Mesenchymal stem cell (in vitro differentiated cells and primary cell): Measurements from ENCODE around the gene NFIB.
A peak's percentile ranks its signal among the peaks of the same experiment; 100 is the strongest.

ENCODE experiments used
- DNase-seq: peaks from one replicate; pipeline ENCODE4 v3.0.0-alpha.2; 2013
- H2AFZ ChIP-seq: one replicate; pipeline ENCODE4 v1.6.1; 2013; ENCODE audit warnings: low read depth, mild to moderate bottlenecking, control low read depth, inconsistent platforms, low read length, moderate library complexity
- H2AK5ac ChIP-seq: 2 replicates; pipeline ENCODE4 v1.6.1; 2013; ENCODE audit warnings: low read length, moderate library complexity, mild to moderate bottlenecking, inconsistent platforms; ENCODE audit not compliant: severe bottlenecking
- H2BK120ac ChIP-seq: one replicate; pipeline ENCODE4 v1.6.1; 2013; ENCODE audit warnings: low read depth, mild to moderate bottlenecking, inconsistent platforms, low read length, moderate library complexity
- H2BK12ac ChIP-seq, 2 experiments: one replicate each; pipeline ENCODE4 v1.6.1; 2013; ENCODE audit warnings: inconsistent platforms in 2 of 2, low read length in 2 of 2, mild to moderate bottlenecking in 2 of 2, moderate library complexity in 2 of 2, control low read depth in 1 of 2
- H2BK15ac ChIP-seq: one replicate; pipeline ENCODE4 v1.6.1; 2013; ENCODE audit warnings: mild to moderate bottlenecking, low read depth, inconsistent platforms; ENCODE audit not compliant: poor library complexity, severe bottlenecking
- H2BK5ac ChIP-seq: 2 replicates; pipeline ENCODE4 v1.6.1; 2013; ENCODE audit warnings: low read depth, mild to moderate bottlenecking, low read length, control low read depth, inconsistent platforms; ENCODE audit not compliant: poor library complexity, severe bottlenecking
- H3K14ac ChIP-seq, 2 experiments: one replicate each; pipeline ENCODE4 v1.6.1; 2013; ENCODE audit warnings: inconsistent platforms in 2 of 2, low read length in 2 of 2, control low read depth in 1 of 2, mild to moderate bottlenecking in 1 of 2, moderate library complexity in 1 of 2
- H3K18ac ChIP-seq, 2 experiments: one replicate each; pipeline ENCODE4 v1.6.1; 2013; ENCODE audit warnings: inconsistent platforms in 2 of 2, low read length in 2 of 2, control low read depth in 1 of 2, low read depth in 1 of 2, mild to moderate bottlenecking in 1 of 2
- H3K23ac ChIP-seq, 2 experiments: one replicate each; pipeline ENCODE4 v1.6.1; 2013; ENCODE audit warnings: inconsistent platforms in 2 of 2, low read length in 2 of 2, mild to moderate bottlenecking in 2 of 2, moderate library complexity in 2 of 2, control low read depth in 1 of 2
- H3K27ac ChIP-seq: 2 replicates; pipeline ENCODE4 v1.5.1; 2013; ENCODE audit warnings: mild to moderate bottlenecking, moderate library complexity, low read length, control low read depth, inconsistent platforms; ENCODE audit not compliant: poor library complexity, severe bottlenecking
- H3K27me3 ChIP-seq, 2 experiments: 2 replicates each; pipeline versions ENCODE4 v1.6.1 to v1.7.0; 2013; ENCODE audit warnings: low read length in 2 of 2, mild to moderate bottlenecking in 2 of 2, moderate library complexity in 2 of 2, control low read depth in 1 of 2, inconsistent platforms in 1 of 2; ENCODE audit not compliant: control insufficient read depth in 1 of 2, insufficient read depth in 1 of 2
- H3K36me3 ChIP-seq, 2 experiments: 2 replicates each; pipeline versions ENCODE4 v1.6.1 to v1.7.0; 2013; ENCODE audit warnings: low read length in 2 of 2, control low read depth in 1 of 2, inconsistent platforms in 1 of 2, low read depth in 1 of 2, mild to moderate bottlenecking in 1 of 2; ENCODE audit not compliant: insufficient read depth in 2 of 2, control insufficient read depth in 1 of 2
- H3K4ac ChIP-seq, 2 experiments: one replicate each; pipeline ENCODE4 v1.6.1; 2013; ENCODE audit warnings: inconsistent platforms in 2 of 2, low read length in 2 of 2, mild to moderate bottlenecking in 2 of 2, moderate library complexity in 2 of 2, control low read depth in 1 of 2, low read depth in 1 of 2
- H3K4me1 ChIP-seq: 2 replicates; pipeline ENCODE4 v1.6.1; 2013; ENCODE audit warnings: low read depth, low read length, control low read depth; ENCODE audit not compliant: control insufficient read depth, insufficient read depth
- H3K4me2 ChIP-seq: 2 replicates; pipeline ENCODE4 v1.6.1; 2013; ENCODE audit warnings: low read length, mild to moderate bottlenecking, inconsistent platforms; ENCODE audit not compliant: poor library complexity, severe bottlenecking
- H3K4me3 ChIP-seq, 2 experiments: 2 replicates each; pipeline versions ENCODE4 v1.5.1 to v1.7.0; 2013; ENCODE audit warnings: low read length in 2 of 2, mild to moderate bottlenecking in 2 of 2, control low read depth in 1 of 2, low read depth in 1 of 2; ENCODE audit not compliant: insufficient read depth in 1 of 2
- H3K79me1 ChIP-seq: replicated peaks from 2 replicates; pipeline ENCODE4 v1.6.1; 2013; ENCODE audit warnings: mild to moderate bottlenecking, control low read depth, low read length, inconsistent platforms; ENCODE audit not compliant: poor library complexity, severe bottlenecking
- H3K9ac ChIP-seq: 2 replicates; pipeline ENCODE4 v1.7.0; 2013; ENCODE audit warnings: mild to moderate bottlenecking, low read length, moderate library complexity
- H3K9me3 ChIP-seq: 2 replicates; pipeline ENCODE4 v1.7.0; 2013; ENCODE audit warnings: mild to moderate bottlenecking, low read length; ENCODE audit not compliant: control insufficient read depth
- H4K8ac ChIP-seq: one replicate; pipeline ENCODE4 v1.6.1; 2013; ENCODE audit warnings: inconsistent platforms, mild to moderate bottlenecking, low read length, moderate library complexity
- H4K91ac ChIP-seq: one replicate; pipeline ENCODE4 v1.6.1; 2013; ENCODE audit warnings: mild to moderate bottlenecking, low read length, inconsistent platforms
- WGBS: methylation state at CpG from one replicate; pipeline ENCODE4 v1.1.7; 2013; ENCODE audit warnings: mixed read lengths; 5-methylcytosine and 5-hydroxymethylcytosine counted together

The NFIB gene

DNA sequence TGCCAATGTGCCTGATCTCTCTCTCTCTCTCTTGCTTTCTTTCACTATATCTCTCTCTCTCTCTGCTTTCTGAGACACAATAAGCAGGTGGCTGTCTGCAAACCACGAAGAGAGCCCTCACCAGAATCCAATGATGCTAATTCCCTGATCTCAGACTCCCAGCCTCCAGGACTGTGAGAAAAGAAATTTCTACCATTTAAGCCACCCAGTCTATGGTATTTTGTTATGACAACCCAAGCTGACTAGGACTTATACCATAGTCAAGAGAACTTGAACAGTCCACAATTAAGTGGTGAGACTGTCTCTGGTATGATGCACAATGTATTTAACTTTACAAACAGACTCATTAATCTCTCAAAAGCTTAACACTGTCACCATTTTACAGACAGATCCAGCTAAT, 67.0 kb downstream of the NFIB start:
- Histone ChIP-seq H2BK120ac (no peak overlapping the region), H2BK12ac (no peak overlapping the region), H3K27me3 (no peaks in the 10 kb centered on the region), H3K4me3 (no peak overlapping the region), H2AFZ (no peak overlapping the region), H3K4me2 (no peak overlapping the region), H3K9me3 (no peaks in the 10 kb centered on the region), H3K27ac (no peak overlapping the region), H2BK15ac (peak overlapping the region; percentile 45), H3K14ac (no peak overlapping the region), H3K18ac (no peak overlapping the region), H4K91ac (no peak overlapping the region), H3K23ac (no peak overlapping the region), H4K8ac (no peak overlapping the region), H3K9ac (no peak overlapping the region), H2AK5ac (peak overlapping the region; percentile 11), H3K4ac (no peak overlapping the region), H3K36me3 (no peaks in the 10 kb centered on the region), H3K79me1 (peaks cover 19% of the 10 kb centered on the region), H3K4me1 (peaks cover 10% of the 10 kb centered on the region), H2BK5ac (no peak overlapping the region)
- WGBS = 88% methylated on average over 1 of the region's 1 CpG
- peak; percentile 22 for DNase-seq

GRCh38 chr9:14245901-14246525, 67.9 kb downstream of the NFIB start:
- WGBS = 33% methylated on average over 3 of the region's 3 CpGs
- no peak overlapping the region for H4K91ac ChIP-seq

GRCh38 chr9:14243514-14244042, 70.4 kb downstream of the NFIB start:
- Histone ChIP-seq H4K8ac (no peak overlapping the region), H2AFZ (no peak overlapping the region), H3K27me3 (no peaks in the 10 kb centered on the region), H2BK120ac (no peak overlapping the region), H3K9me3 (no peaks in the 10 kb centered on the region), H3K27ac (no peak overlapping the region), H3K4me1 (peaks cover 7% of the 10 kb centered on the region), H2BK15ac (no peak overlapping the region), H2BK12ac (peak overlapping the region in 1 of 2 experiments; percentile 49), H3K36me3 (no peaks in the 10 kb centered on the region), H3K79me1 (peaks cover 23% of the 10 kb centered on the region), H4K91ac (no peak overlapping the region), H3K18ac (no peak overlapping the region), H3K4me3 (no peak overlapping the region), H3K9ac (no peak overlapping the region), H2BK5ac (no peak overlapping the region), H3K14ac (peak overlapping the region in 1 of 2 experiments; percentile 58), H3K4ac (no peak overlapping the region), H3K23ac (no peak overlapping the region), H3K4me2 (no peak overlapping the region), H2AK5ac (peak overlapping the region; percentile 29)
- no peak for DNase-seq
- 87% methylated on average over 5 of the region's 5 CpGs for WGBS

More at GRCh38 chr9:14245901-14246525, 67.9 kb downstream of the NFIB start:
- no peak overlapping the region for H2BK15ac ChIP-seq
- H2BK12ac ChIP-seq = peak overlapping the region in 1 of 2 experiments; percentile 77
- peak; percentile 49 for DNase-seq
- peaks cover 20% of the 10 kb centered on the region for H3K79me1 ChIP-seq
- H3K36me3 ChIP-seq = no peaks in the 10 kb centered on the region
- peak overlapping the region; percentile 53 for H3K27ac ChIP-seq
- H3K9ac ChIP-seq = no peak overlapping the region
- no peaks in the 10 kb centered on the region for H3K27me3 ChIP-seq
- H3K14ac ChIP-seq = no peak overlapping the region
- H4K8ac ChIP-seq = no peak overlapping the region
- H3K4ac ChIP-seq = no peak overlapping the region
- no peak overlapping the region for H2BK5ac ChIP-seq
- H3K4me2 ChIP-seq = no peak overlapping the region
- H3K4me1 ChIP-seq = peaks cover 7% of the 10 kb centered on the region
- peak overlapping the region; percentile 90 for H2AK5ac ChIP-seq
- no peak overlapping the region for H3K4me3 ChIP-seq
- no peaks in the 10 kb centered on the region for H3K9me3 ChIP-seq
- no peak overlapping the region for H2BK120ac ChIP-seq
- no peak overlapping the region for H2AFZ ChIP-seq
- H3K18ac ChIP-seq = peak overlapping the region in 1 of 2 experiments; percentile 72
- no peak overlapping the region for H3K23ac ChIP-seq

GRCh38 chr9:14242150-14242805, 71.7 kb downstream of the NFIB start:
- Histone ChIP-seq H3K4me3 (no peak overlapping the region), H2AK5ac (no peak overlapping the region), H3K18ac (no peak overlapping the region), H4K8ac (no peak overlapping the region), H3K14ac (no peak overlapping the region), H3K79me1 (peaks cover 16% of the 10 kb centered on the region), H3K9ac (no peak overlapping the region), H2BK5ac (no peak overlapping the region), H2BK15ac (no peak overlapping the region), H3K36me3 (no peaks in the 10 kb centered on the region), H3K23ac (no peak overlapping the region), H2BK120ac (no peak overlapping the region), H3K9me3 (no peaks in the 10 kb centered on the region), H4K91ac (no peak overlapping the region), H2BK12ac (no peak overlapping the region), H3K4ac (no peak overlapping the region), H3K27ac (no peak overlapping the region), H2AFZ (no peak overlapping the region), H3K4me1 (peaks cover 9% of the 10 kb centered on the region), H3K27me3 (no peaks in the 10 kb centered on the region), H3K4me2 (no peak overlapping the region)
- DNase-seq = no peak
